HUDEP-2 (cell line): ENCODE data around the gene CPNE7.
A peak's percentile ranks its signal among the peaks of the same experiment; 100 is the strongest.
"Not testable (repeated sequence)": the region's sequence is repeated elsewhere in the genome, so short reads cannot be mapped to it uniquely, and the experiment has no call there.

Experiments
- DNase-seq, 76 experiments: peaks; one replicate each; lab custom pipeline; 2025; ENCODE audit not compliant: unreplicated experiment in 76 of 76; lab: John Stamatoyannopoulos, UW

CPNE7 gene

GRCh38 chr16:89618109-89618998, 42.8 kb downstream of the CPNE7 start:
- DNase-seq: no peak

DNA sequence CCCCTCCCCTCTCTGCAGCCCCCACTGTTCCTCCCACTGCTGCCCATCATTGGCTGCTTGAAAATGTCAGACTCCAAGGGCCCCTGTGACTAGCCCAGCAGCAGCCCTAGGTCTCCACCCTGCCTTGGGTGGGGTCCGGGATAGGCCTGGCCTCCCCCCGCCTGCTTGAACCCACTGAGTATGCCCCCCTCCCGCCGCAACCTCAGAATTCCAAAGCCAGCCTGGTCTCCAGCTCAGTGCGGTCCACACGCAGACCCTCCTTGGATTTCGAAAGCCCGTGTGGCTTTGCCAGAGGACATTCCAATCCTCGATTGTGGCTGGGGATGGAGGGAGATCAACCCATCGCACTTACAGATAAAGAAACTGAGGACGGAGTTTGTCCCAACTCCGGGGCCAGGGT, 44.3 kb downstream of the CPNE7 start:
- DNase-seq: no peak

GRCh38 chr16:89620406-89620841, 44.9 kb downstream of the CPNE7 start:
- no peak for DNase-seq

GRCh38 chr16:89621136-89621697, 45.7 kb downstream of the CPNE7 start:
- DNase-seq: no peak

DNA sequence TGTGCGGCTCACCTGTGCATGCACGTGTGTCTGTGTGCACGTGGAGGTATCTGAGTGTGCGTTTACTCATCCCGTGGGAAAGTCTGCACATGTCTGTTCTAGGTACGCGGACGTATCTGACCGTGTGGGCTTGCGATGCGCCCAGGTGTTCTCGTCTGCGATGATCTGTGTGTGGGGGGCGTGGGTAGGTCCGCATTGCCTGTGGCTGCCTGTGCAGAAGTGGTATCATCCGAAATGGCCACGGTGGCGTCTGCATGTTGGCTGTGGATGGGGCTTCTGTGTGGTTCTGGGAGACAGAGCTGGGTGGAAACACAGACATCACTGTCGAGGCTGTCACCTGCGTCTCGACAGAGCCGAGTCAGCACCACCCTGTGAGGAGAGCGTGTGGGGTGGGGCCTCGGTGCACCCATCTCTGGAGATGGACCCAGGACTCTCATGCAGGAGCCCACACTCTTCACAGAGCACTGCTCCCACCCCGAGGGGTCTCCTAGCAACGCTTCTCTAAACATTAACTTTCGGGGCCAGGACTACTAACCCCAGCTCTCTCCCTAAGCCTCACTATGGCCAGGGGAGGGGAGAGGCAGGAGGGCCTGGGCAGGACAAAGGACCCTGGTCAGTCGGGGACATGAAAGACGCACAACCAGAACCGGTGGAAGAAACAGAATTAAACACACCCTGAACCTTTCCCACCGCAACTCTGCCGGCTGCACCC, 46.3 kb downstream of the CPNE7 start:
- DNase-seq: no peak

- DNase-seq: no peak
These were observed 48.1 kb downstream of the CPNE7 start for GRCh38 chr16:89623511-89624261.

DNA sequence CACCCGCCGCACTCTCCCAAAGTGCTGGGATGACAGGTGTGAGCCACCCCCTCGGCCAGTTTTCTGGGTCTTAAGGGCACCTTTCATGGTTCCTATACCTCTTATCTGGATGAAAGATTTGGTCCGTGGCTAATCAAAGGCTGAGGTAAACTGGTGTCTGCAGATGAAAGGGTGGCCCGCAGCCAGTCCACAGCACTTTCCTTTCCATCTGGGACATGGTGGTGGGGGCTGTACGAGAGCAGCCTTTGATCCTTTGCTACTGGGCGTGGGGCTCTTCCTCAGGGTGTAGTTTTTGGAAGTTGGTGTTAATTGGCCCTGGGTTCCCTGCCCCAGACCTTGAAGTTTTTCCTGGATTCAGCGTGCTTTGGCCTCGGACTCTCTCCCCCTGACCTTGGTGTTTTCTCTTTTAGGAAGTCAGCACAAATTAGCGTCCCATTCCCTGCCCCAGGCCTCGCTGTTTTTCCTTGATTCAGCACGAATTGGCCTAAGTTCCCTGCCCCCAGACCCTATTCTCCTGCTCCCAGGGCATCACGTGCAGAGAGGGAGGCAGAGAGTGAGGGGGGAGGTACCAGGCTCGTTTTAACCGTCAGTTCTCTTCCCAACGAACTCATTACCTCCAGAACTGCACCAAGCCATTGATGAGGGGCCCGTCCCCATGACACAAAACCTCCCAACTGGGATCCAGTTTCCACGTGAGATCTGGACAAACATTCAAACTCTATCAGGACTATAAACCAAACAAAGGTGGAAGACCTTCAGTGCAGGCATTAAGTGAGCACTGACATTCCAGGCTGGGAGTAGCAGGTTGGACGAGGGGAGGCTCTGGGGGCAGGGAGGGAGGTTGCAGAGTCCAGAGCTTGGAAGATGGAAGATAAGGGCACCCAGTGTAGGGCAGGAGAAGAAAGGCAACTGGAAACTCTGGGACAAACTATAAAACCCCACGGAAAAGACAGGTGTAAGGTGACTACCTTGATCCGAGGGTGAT, 49.5 kb downstream of the CPNE7 start:
- DNase-seq: no peak

DNA sequence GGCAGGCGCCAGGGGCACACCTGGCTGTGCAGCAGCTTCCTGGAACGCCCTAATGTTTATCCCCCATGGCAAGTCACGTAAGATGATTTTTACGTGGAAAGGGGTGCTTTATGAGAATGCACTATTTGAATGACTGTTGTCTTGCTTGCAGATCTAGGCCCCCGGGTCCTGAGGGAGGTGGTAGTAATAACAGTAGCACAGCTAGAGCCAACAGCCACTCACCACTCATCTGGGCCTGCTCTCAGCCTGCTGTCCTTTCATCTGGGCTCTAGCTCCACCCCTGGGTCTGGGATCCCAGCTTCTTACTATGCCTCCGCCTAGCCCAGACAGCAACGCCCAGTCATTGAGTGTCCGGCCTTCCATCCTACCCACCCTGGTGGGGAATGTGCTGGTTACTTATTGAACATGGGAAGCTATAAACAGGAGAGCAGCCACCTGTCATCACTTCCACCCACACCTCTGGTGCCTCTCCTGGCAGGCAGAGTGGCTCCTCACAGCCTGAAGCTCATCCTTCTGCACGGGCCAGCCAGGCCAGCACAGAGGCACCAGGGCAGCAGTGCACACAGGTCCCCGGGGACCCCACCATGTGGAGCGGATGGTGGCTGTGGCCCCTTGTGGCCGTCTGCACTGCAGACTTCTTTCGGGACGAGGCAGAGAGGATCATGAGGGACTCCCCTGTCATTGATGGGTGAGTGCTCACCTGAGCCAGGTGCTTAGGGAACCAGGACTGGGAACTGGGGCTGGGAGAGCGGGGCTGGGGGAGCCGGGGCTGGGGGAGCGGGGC, 54.5 kb downstream of the CPNE7 start:
- no peak for DNase-seq

GRCh38 chr16:89633064-89633631, 57.6 kb downstream of the CPNE7 start:
- no peak for DNase-seq

DNA sequence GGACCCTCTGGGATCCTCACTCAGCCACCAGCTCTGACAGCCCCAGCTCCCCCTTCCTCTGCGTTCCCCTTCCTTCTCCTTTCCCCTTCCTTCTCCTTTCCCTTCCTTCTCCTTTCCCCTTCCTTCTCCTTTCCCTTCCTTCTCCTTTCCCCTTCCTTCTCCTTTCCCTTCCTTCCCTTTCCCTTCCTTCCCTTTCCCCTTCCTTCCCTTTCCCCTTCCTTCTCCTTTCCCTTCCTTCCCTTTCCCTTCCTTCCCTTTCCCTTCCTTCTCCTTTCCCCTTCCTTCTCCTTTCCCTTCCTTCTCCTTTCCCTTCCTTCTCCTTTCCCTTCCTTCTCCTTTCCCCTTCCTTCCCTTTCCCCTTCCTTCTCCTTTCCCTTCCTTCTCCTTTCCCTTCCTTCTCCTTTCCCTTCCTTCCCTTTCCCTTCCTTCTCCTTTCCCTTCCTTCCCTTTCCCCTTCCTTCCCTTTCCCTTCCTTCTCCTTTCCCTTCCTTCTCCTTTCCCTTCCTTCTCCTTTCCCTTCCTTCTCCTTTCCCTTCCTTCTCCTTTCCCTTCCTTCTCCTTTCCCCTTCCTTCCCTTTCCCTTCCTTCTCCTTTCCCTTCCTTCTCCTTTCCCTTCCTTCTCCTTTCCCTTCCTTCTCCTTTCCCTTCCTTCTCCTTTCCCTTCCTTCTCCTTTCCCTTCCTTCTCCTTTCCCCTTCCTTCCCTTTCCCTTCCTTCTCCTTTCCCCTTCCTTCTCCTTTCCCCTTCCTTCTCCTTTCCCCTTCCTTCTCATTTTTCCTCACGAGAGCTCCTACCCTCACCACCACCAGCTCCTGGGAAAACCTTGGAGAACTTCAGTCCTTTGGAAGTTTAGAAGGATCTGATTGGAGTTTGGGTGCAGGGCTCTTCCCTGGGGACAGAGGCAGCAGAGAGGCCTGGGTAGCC, 59.2 kb downstream of the CPNE7 start:
- DNase-seq: not testable (repeated sequence)

- no peak for DNase-seq
These were observed 61.1 kb downstream of the CPNE7 start for GRCh38 chr16:89636663-89637062.

DNA sequence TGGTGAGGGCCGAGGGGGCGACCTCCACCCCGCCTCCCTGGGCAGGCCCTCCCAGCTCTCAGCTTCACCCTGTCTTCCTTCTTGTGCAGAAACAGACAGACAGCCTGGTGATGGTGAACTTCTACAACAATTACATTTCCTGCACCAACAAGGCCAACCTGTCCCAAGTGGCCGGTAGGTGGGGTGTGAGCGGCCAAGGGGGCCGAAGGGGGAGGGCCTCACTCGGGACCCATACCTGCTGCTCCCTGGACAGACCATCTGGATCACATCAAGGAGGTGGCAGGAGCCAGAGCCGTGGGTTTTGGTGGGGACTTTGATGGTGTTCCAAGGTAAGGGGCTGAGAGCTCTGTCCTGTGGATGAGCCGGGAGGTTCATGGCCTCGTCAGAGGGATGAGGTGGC, 61.8 kb downstream of the CPNE7 start:
- no peak for DNase-seq

- DNase-seq: no peak
These were observed 62.9 kb downstream of the CPNE7 start for GRCh38 chr16:89638455-89638854.

GRCh38 chr16:89639385-89639784, 63.8 kb downstream of the CPNE7 start:
- no peak for DNase-seq

DNA sequence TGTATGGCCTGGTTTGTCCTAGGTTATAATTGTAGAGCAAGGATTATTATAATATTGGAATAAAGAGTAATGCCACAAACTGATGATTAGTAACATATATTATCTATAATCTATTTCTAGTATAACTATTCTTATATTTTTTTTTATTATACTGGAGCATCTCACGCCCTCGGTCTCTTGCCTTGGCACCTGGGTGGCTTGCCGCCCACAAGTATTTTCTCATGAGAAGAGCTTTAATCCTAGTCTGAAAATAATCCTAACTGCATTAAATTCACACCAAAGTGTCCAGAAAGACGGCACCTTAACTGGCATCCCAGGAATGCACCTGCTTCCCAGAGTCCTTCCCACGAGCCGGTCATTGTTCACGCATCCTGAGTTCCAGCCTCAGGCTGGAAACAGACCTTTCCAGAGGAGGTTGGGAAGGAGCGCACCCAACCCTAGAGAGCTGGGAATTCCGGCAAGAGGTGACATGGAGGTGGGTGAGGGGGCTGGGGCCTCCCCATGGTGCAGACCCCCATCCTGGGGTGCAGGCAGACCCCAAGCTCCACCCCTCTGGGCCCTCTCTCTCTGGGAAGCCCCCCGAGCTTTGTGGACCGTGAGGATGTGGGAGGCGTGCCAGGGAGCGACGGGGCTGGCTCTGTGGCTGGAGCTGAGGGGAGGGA, 66.0 kb downstream of the CPNE7 start:
- no peak for DNase-seq

GRCh38 chr16:89642574-89642973, 67.0 kb downstream of the CPNE7 start:
- no peak for DNase-seq

- peak in 3 of 76 experiments; percentile 6 to 9 (median 8) for DNase-seq
These were observed 68.3 kb downstream of the CPNE7 start for GRCh38 chr16:89643769-89644300.
